GM21717 (cell line): ENCODE measurements around the gene CAPN7.

Experiments used
- ATAC-seq: cut with Tn5 transposase; IDR thresholded peaks from one replicate; pipeline ENCODE4 v1.9.1; 2021; ENCODE audit warnings: mild to moderate bottlenecking, moderate library complexity; ENCODE audit not compliant: unreplicated experiment

CAPN7 gene

DNA sequence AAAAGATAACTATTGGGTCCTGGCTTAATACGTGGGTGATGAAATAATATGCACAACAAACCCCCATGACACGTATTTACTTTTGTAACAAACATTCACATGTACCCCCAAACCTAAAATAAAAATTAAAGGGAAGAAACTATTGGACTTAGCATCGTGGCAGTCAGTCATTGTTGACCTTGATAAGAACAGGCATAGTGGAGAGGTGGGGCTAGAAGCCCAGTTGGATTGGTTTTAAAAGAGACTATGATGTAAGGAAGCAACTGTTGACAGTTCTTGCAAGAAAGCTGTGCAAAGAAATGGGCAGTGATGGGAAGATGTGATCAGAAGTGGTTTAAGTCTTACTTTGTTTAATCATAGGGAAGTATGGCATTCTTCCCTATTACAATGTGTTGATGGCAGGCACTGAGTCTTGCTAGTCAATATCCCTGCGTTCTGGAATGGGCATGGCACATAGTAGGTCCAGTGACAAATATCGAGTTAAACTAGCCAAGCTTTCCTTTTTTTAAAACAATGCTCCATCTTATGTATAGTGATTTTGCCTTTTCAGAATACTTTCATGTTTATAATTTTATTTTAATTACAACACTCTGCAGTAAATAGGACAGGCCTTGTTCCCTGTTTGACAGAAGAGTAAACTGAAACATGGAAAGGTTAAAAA, 37.9 kb downstream of the CAPN7 start:
- ATAC-seq, result no peak

- ATAC-seq, result no peak
Measured at GRCh38 chr3:15246186-15246585, 40.1 kb downstream of the CAPN7 start.

DNA sequence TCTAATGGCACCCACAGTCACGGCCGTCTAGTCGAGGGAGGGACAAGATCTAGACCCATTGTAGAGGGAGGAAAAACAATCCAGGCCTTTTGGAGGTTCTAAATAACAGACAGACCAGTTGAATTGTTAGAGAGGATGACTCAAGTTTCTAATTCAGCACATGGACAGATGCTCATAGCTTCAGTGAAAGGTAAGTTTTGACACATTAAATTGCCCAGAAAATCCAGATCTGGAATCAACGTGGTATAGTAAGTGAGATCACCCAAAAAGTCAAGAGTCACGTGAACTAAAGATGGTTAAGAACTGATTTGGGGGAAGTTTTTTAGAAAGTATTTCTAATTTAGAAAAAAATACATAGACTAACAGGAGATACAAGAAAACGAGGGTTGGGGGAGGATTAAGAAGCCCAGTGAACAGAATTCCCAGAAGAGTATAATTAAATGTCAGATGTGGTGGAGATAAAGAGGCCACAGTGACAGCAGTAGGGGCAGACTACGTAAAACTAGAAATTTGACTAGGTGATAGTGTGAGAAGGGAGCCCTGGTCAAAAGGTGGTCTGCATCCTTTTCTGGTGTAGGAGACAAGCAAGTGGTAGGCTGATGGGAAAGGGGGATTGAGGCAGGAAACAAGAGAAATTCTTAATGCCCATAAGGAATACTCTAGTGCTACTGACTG, 47.1 kb downstream of the CAPN7 start:
- ATAC-seq, result no peak

- no peak for ATAC-seq
Measured at GRCh38 chr3:15255215-15255614, 49.2 kb downstream of the CAPN7 start.

GRCh38 chr3:15256861-15257341, 50.9 kb downstream of the CAPN7 start:
- ATAC-seq, result no peak

GRCh38 chr3:15258720-15259119, 52.7 kb downstream of the CAPN7 start:
- no peak for ATAC-seq

DNA sequence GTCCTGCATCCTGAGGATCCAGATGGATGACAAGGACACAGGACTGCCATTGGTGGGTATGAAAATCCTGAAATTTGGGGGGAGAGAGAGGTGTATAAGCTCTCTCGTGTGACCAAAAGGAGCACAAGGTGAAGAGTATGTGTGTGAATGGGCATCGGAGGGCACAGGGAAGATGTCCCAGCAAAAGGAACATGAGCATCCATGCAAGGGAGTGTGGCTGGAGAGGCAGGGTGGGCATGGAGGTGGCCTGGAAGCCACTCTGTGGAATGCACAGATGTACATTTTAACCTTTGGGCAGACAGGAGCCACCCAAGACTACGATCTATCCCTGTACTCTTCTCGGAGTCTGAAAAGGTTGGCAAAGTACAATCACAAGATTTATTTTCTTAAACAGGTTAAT, 54.5 kb downstream of the CAPN7 start:
- ATAC-seq, result no peak

DNA sequence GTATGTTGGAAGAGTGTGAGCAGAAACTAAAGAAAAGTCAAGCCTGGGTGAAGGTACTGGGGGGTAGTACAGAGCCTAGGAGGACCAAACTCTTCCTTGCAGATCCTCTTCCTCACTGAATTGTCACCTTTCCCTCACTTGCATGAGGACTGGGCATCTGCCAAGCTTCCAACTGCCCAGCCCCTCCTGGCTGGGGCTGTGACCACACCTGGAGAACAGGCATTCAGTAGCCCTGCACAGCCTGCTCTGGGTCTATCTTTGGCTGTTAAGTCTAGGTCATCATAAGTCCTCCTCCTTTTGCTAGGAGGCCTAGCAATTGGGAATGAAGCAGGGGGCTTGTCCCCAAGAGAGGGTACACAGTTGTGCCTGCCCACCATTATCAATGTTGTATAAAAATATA, 55.2 kb downstream of the CAPN7 start:
- no peak for ATAC-seq

DNA sequence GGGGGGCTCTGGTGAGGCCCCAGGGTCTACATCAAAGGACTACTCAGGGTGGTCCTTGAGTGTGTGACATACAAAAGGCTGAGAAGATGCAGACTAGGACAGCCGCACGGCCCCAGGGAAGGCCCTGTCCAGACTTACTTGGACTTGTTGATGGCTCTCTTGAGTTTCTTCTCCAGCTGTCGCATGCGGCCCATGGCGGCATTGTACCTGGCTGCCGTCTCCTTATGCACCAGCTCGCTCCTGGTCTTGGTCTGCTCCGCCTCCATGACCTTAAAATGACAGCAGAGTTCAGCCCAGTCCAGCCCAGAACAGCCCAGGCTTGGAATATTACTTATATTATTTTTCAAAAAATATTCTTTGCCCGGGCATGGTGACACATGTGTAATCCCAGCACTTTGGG, 56.0 kb downstream of the CAPN7 start:
- no peak for ATAC-seq

GRCh38 chr3:15263120-15263519, 57.1 kb downstream of the CAPN7 start:
- ATAC-seq, result no peak

GRCh38 chr3:15263926-15264325, 57.9 kb downstream of the CAPN7 start:
- no peak for ATAC-seq

DNA sequence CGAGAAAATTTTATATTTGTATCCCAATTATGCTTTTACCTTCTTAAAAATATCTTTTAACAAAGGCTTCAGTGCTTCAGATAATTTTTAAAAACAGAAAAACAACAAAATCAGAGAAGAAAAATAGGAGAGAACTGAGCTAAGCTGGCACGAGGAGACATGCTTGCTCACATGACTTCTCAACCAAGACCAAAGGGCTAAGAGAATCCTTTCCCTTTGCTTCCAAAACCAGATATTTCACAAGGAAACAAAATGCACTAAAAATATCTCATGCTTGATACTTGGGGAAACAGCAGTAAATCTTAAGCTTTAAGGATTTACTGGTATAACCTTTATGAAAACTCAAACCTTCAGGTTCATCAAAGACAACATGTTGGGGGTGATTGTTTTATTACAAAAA, 58.4 kb downstream of the CAPN7 start:
- no peak for ATAC-seq

- ATAC-seq, result no peak
Measured at GRCh38 chr3:15265655-15266509, 59.8 kb downstream of the CAPN7 start.

GRCh38 chr3:15266510-15267376, 60.7 kb downstream of the CAPN7 start:
- no peak for ATAC-seq

DNA sequence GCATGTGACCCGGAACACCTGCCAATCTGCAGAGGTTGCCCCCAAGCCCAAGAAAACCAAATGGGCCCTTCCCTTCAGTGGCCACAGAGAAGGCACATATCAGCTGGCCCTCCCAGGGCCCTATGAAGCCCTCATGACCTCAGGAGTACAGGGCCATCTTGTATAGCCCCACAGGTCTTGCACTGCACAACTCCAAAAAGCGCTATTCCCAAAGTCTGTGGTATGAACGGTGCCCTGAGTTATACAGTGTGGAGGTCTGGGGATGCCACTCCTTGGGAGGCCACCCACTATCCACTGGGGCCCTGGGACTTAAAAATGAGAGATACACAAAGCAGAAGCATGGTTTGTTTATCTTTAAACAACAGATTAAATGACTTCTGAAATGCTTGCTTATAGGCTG, 61.5 kb downstream of the CAPN7 start:
- ATAC-seq, result no peak

DNA sequence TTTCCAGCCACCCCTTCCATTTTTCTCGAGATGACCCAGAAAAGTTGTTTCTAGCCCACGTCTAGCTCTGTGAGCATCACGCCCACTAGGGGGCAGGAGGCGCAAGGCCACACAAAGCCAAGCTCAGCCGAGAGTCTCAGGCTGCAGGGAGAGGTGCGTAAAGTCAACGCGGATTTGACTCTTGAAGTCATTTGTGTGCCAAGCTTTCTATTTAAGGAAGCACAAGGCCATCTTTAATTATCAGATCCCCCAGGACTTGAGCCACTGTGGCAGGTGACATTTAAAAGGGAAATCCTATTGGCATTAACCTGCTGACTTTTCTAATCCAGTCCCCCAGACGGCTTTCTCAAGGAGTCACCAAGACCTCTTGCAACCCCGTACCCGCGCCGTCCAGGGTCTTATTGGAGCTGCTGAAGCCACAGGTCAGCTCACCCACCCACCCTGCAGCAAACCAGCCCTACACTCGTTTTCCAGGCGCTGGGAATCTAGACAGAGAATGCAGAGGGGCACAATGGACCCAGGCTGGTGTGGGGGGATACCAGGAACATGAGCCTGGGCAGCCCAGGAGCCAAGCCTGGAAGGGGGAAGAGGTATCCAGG, 62.1 kb downstream of the CAPN7 start:
- ATAC-seq, result no peak

GRCh38 chr3:15269091-15269989, 63.3 kb downstream of the CAPN7 start:
- ATAC-seq, result no peak

DNA sequence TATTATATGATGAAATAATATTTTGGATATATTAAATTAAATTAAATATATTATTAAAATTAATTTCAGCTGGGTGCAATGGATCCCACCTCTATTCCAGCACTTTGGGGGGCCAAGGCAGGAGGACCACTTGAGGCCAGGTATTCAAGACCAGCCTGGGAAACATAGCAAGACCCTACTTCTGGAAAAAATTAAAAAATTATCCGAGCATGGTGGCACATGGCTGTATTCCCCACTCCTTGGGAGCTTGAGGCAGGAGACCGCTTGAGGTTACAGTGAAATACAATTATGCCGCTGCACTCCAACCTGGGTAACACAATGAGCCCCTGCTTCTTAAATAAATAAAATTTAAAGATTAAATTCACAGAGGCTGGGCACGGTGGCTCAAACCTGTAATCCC, 65.0 kb downstream of the CAPN7 start:
- ATAC-seq, result no peak

DNA sequence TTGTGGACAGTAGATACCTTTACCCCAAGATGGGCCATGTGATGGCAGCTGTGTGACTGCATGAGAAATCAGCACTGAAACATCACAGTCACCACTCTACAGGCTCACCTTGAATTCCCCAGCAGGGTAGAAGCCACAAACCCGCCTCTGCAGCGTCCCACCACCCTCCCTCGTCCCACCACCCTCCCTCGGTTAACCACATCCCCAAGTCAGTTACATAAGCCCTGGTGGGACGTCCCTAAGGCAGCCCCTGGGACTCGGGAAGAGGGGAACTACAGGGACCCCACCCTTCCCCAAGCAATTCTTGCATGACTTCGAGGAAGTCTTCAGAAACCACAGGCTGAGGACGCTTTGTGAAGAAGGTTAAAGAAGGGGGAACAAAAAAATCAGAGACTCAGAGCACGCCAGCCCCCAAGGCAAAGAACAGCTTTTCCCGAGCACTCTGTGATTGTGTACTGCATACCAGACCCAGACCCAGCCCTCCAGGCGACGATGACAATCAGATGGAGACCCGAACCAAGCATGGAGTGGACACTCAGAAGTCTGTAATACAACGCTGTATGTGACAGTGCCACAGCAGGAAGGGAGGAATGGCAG, 65.8 kb downstream of the CAPN7 start:
- peak; percentile 75 for ATAC-seq
